HG03280 (cell line): ENCODE measurements around the gene ZNF789.

Experiments used
- ATAC-seq: cut with Tn5 transposase; IDR thresholded peaks from one replicate; pipeline ENCODE4 v1.9.1; 2021; ENCODE audit warnings: mild to moderate bottlenecking, moderate library complexity; ENCODE audit not compliant: unreplicated experiment

ZNF789 gene

DNA sequence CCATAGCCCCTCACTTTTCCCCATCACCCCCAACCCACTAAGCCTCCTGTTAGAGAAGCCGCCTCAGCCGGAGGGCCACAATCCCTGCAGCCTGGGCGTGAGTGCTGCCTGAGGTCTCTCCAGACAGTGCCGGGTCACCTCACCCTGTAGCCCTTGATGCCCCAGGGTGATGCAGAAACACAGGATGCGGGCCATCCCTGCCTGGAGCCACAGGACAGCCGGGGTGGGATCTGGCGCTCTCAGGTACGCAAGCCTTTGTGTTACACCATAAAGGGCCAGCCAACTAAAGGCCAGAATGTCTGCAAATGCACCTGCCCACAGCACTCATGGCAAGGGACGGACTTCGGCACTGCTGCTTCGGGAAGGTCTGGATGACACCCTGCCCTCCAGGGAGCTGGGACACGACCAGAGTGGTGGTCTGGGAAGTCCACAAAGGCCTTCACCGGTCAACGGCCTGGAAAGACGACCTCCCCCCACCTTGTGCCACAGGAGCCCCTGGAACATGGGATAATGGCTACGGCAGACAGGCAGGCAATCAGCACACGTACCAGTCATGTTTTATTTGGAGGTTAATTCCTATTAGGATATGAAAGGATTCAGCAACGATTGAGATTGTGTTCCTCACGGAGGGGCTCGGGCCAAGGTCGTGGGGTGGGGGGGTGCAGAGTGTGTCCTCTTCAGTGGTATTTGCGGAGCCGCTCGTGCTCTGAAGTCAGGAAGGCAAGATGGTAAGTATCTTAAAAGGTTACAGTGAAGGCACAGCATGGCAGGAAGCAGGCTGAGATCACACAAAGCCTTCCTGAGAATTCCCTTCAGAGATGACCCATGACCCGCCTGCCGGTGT is 14.8 kb upstream of the ZNF789 start:
- no peak for ATAC-seq

DNA sequence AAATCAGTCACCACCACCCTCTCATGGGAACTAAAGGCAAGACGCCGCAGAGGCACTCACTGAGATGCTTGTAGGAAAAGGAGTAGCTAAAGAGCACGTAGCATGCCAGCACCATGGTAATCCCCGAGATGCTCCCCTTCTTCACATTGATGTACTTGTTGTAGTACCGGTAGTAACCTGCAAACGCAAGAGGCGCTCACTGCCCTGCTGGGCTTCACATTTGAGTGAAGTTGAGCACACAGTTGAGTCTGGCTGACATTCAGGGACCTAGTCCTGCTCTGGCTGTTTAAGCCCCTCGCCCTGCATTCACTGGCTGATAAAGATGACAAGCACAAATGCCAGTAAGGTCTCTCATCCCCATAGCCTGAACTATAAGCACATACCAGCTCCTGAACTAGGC is 13.6 kb upstream of the ZNF789 start:
- ATAC-seq = no peak

DNA sequence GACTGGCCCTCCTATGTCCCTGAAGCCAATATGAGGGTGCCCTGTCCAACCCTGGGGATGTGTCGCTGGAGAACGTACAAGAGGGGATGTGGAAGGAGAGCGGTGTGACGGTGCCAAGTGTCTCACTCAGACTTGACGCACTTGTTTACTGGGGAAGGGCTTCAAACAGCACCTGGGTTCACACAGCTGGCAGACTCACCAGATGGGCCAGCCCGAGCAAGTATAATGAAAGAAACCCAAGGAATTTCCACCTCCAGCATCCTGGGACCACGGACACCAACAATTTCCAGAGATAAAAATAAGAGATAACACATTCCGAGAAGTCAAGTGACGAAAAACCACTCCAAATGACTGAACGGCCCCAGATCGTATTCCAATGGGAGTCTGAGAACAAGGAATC is 12.0 kb upstream of the ZNF789 start:
- no peak for ATAC-seq

DNA sequence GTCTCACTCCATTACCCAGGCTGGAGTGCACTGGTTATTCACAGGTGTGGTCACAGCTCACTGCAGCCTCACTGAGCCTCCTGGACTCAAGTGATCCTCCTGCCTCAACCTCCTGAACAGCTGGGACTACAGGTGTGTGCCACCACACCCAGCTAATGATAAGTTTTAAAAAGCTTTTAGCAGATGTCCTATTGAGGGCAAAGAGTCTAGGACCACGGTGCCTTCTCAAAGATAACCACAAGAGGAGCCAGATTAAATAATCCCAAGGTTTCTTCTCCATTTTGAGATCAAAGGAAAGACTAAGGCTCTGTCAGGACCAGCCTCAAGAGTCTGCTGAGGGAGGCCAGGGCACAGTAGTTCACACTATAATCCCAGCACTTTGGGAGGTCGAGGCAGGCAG is 11.5 kb upstream of the ZNF789 start:
- ATAC-seq = no peak

DNA sequence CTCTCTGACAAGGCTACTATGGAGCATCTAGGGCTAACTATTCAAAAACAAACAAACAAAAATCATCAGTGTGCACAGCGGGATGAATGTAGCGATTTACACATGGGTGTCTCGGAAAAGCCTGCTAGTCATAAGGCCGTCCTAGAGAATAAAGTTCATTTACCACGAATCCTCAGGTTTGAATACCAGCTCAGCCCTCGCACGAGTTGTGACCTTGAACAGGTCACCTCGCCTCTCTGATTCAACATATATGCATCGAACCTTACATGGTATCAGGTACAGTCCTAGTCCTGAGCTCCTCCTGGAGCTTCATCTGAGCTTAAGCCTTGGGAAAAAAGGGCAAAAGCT is 7.3 kb upstream of the ZNF789 start:
- peak; percentile 2 for ATAC-seq

DNA sequence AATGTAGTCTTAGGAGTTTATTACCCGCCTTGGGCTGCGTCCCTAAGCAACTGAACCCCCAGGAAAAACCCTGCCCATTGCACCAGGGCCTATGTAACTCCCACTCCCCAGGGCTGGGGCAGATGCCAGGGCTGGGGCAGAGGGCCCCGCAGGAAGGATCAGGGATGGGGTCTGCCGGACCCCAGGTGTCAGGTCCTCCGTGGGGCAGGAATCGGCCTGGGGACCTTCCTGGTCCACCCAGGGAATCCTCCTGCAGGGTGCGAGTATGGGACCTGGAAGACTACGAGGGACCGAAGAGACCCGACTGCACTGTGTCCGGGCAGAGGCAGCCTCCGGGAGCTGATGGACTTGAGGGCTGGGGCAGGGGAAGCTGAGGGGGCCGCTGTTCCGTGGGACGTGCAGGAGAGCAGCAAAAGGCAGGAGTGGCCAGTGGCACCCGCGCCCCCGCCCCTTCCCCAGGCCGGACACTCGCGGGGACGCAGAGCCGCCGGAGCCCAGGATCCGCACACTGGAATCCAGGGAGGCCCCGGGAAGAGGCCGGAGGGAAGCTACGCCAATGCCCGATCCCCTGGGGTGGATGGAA is 4.3 kb upstream of the ZNF789 start:
- ATAC-seq = no peak

GRCh38 chr7:99469381-99470065 is 3.2 kb upstream of the ZNF789 start:
- no peak for ATAC-seq

GRCh38 chr7:99473315-99473596 is 566 bp downstream of the ZNF789 start:
- no peak for ATAC-seq

- no peak for ATAC-seq
Measured at GRCh38 chr7:99476107-99476506, 3.4 kb downstream of the ZNF789 start.

- ATAC-seq = no peak
Measured at GRCh38 chr7:99478464-99479440, 6.1 kb downstream of the ZNF789 start.

GRCh38 chr7:99485094-99485493 is 12.4 kb downstream of the ZNF789 start:
- ATAC-seq = no peak

DNA sequence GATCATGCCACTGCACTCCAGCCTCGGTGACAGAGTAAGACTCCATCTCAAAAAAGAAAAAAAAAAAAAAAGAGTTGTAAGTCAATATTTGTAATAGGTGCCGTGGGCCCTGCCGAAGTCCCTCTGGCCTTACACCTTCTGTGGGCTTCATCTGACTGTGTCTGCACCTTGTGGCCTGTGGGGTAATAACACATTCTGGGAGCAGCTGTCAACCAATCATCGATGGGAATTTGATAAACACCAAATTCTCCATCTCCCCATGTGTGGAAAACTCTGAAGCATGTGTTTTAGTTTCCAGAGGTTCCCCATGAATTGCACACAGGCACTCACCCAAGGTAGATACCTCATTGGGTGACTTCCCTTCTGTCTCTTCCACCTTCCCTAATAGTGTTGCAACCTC is 16.5 kb downstream of the ZNF789 start:
- ATAC-seq = no peak

- no peak for ATAC-seq
Measured at GRCh38 chr7:99490878-99491277, 18.2 kb downstream of the ZNF789 start.

- no peak for ATAC-seq
Measured at GRCh38 chr7:99493823-99494222, 21.1 kb downstream of the ZNF789 start.

DNA sequence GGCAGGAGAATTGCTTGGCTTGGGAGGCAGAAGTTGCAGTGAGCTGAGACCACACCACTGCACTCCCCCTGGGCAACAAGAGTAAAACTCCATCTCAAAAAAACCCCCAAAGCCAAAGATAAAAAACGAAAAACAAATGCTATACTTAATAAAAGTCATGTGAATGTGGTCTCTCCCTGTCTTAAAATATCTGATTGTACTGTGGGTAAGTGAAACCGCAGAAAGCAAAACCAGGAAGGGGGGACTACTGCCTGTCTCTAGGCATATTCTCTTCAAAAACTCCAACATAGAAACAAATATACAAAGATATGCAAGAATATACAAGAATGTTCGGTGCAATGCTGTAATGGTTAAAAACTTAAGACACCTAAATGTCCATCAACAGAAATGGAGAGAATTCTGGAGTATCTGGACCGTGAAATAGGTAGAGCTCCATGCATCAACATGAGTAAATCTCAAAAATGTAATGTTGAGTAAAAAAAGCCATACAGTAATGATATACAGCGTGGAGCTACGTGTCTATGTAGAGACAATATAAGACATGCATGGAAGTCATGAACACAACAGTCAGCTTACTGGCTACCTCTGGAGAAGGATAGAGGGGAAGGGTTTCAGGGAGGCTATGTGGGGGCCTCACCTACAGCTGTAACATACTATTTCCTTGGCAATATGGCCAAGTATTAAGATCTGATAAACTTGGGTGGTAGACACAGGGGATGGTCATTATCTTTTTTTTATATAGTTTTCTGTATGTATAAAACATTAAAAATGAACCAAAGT is 25.3 kb downstream of the ZNF789 start:
- no peak for ATAC-seq

GRCh38 chr7:99498546-99498944 is 25.9 kb downstream of the ZNF789 start:
- ATAC-seq = no peak

- ATAC-seq = peak; percentile 1
Measured at GRCh38 chr7:99499371-99499720, 26.7 kb downstream of the ZNF789 start.

- peak; percentile 46 for ATAC-seq
Measured at GRCh38 chr7:99499721-99500636, 27.3 kb downstream of the ZNF789 start, which contains the start of gene ZNF394. ZNF394 (minus strand) TSS chr7:99500281; CDS start chr7:99500093, 188 bp downstream.

GRCh38 chr7:99500637-99501009 is 27.9 kb downstream of the ZNF789 start:
- no peak for ATAC-seq
